Thoracic aorta (tissue), 2 donors: ENCODE results near the gene TLE7. TPM values are rescaled to one million over a fixed set of nuclear protein-coding genes. Genes with fewer than 3 reads are reported as not detected.
A peak's percentile ranks its signal among the peaks of the same experiment; 100 is the strongest.

ENCODE experiments used
- ATAC-seq: fragments of 150-250 bp; one replicate; pipeline ENCODE4 v1.8.0; 2017; ENCODE audit warnings: low read depth; ENCODE audit not compliant: insufficient number of reproducible peaks, low FRiP score
- DNase-seq: peaks from one replicate; pipeline ENCODE4 v3.0.0-alpha.2; 2020; ENCODE audit warnings: low spot score
- H3K27ac ChIP-seq, 2 donors: fragments of 200-600 bp; sonication (generic); 1 replicate in 1 of 2; 2 replicates in 1 of 2; pipeline ENCODE4 v1.5.1; 2016; ENCODE audit warnings: mild to moderate bottlenecking in 2 of 2, moderate library complexity in 2 of 2
- H3K27me3 ChIP-seq: fragments of 200-600 bp; sonication (generic); replicated peaks from 2 replicates; pipeline ENCODE4 v1.6.0; 2016; ENCODE audit warnings: mild to moderate bottlenecking; ENCODE audit not compliant: insufficient read depth
- H3K36me3 ChIP-seq: fragments of 200-600 bp; sonication (generic); one replicate; pipeline ENCODE4 v1.5.1; 2016
- H3K4me1 ChIP-seq, 2 donors: fragments of 200-600 bp; sonication (generic); 1 replicate in 1 of 2; 2 replicates in 1 of 2; pipeline versions ENCODE4 v1.5.1 to v1.6.0; 2016; ENCODE audit warnings: low read depth in 2 of 2, mild to moderate bottlenecking in 1 of 2; ENCODE audit not compliant: control insufficient read depth in 1 of 2
- H3K4me3 ChIP-seq: fragments of 200-600 bp; sonication (generic); 2 replicates; pipeline ENCODE4 v1.5.1; 2016; ENCODE audit warnings: mild to moderate bottlenecking
- H3K9me3 ChIP-seq: fragments of 200-600 bp; sonication (generic); 2 replicates; pipeline ENCODE4 v1.5.1; 2016
- CTCF ChIP-seq: fragments of 200-600 bp; sonication (generic); IDR thresholded peaks from one replicate; pipeline ENCODE4 v1.5.1; 2019; ENCODE audit warnings: antibody characterized with exemption
- total RNA-seq, 2 donors: library from RNA; depleted of rRNA; stranded (reverse); fragments of >200 nt; gene quantifications; one replicate each; pipeline versions ENCODE4 v1.1.0 to v1.2.3, GENCODE V29; 2016

Gene TLE7
- total RNA-seq, 2 donors from 2014 or later = not detected

GRCh38 chr16:71453036-71453435 is 11.2 kb upstream of the TLE7 start:
- Histone ChIP-seq H3K36me3 (peaks cover 81% of the 10 kb centered on the region), H3K27ac (no peak overlapping the region), H3K27me3 (no peaks in the 10 kb centered on the region), H3K9me3 (peaks cover 52% of the 10 kb centered on the region), H3K4me3 (no peak overlapping the region), H3K4me1 (no peaks in the 10 kb centered on the region)
- DNase-seq (no peak), ATAC-seq (no peak)
- TF ChIP-seq CTCF = no peak

GRCh38 chr16:71449020-71449419 is 7.2 kb upstream of the TLE7 start:
- peaks cover 92% of the 10 kb centered on the region for H3K9me3 ChIP-seq
- H3K27me3 ChIP-seq = no peaks in the 10 kb centered on the region
- ATAC-seq (no peak), DNase-seq (no peak)
- TF ChIP-seq CTCF = no peak
- peak overlapping the region; percentile 39 for H3K4me3 ChIP-seq
- H3K27ac ChIP-seq = no peak overlapping the region
- H3K36me3 ChIP-seq = peaks cover 62% of the 10 kb centered on the region
- H3K4me1 ChIP-seq = no peaks in the 10 kb centered on the region

GRCh38 chr16:71448274-71448866 is 6.5 kb upstream of the TLE7 start:
- H3K27me3 ChIP-seq = no peaks in the 10 kb centered on the region
- H3K9me3 ChIP-seq = peaks cover 94% of the 10 kb centered on the region
- DNase-seq (no peak), ATAC-seq (no peak)
- peak overlapping the region; percentile 29 for H3K4me3 ChIP-seq
- no peaks in the 10 kb centered on the region for H3K4me1 ChIP-seq
- no peak for TF ChIP-seq CTCF
- no peak overlapping the region for H3K27ac ChIP-seq
- H3K36me3 ChIP-seq = peaks cover 56% of the 10 kb centered on the region

GRCh38 chr16:71443714-71444113 is 1.9 kb upstream of the TLE7 start:
- Histone ChIP-seq H3K36me3 (peaks cover 11% of the 10 kb centered on the region), H3K4me1 (no peaks in the 10 kb centered on the region), H3K27me3 (no peaks in the 10 kb centered on the region), H3K4me3 (no peak overlapping the region), H3K27ac (no peak overlapping the region), H3K9me3 (peaks cover 65% of the 10 kb centered on the region)
- DNase-seq (no peak), ATAC-seq (no peak)
- no peak for TF ChIP-seq CTCF

DNA sequence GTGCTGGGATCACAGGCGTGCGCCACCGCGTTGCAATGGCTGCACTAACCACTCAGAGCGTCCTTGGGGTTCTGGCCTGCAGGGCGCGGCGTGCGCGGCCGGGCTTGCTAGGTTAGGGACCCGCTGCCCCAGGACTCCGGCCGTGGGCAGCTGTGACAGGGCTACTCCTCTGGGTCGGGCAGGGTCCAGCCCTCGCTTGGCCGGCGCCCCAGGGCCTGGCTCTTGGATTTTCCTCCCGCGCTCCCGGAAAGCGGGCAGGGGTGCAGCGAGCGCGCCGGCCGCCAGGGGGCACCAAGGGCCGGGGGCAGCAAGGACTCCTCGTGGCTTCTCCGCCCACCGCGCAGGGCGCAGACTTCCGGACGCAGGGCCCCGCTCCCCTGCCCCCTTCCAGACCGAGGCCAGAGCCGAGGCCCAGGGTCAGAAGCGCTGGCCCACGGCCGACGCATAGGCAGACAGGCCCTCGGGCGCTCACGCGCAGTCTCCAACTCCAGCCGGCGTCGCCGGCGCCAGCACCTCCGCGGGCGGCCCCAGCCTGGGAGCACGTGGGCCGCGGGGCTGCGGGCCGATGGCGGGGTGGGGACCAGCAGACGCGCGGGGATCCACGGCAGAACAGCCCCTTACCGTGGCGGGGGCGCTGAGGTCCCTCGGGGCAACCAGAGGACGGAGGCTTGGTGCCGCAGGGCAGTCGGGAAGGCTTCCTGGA is 355 bp downstream of the TLE7 start:
- Histone ChIP-seq H3K9me3 (peaks cover 43% of the 10 kb centered on the region), H3K27me3 (no peaks in the 10 kb centered on the region), H3K27ac (no peak overlapping the region), H3K4me1 (no peaks in the 10 kb centered on the region), H3K4me3 (no peak overlapping the region), H3K36me3 (no peaks in the 10 kb centered on the region)
- TF ChIP-seq CTCF = no peak
- DNase-seq (no peak), ATAC-seq (no peak)
